ENCODE measurements around the gene TMEM50A. TPM values are rescaled to one million over a fixed set of nuclear protein-coding genes. Genes with fewer than 3 reads are reported as not detected.
"Not testable (repeated sequence)": the region's sequence is repeated elsewhere in the genome, so short reads cannot be mapped to it uniquely, and the experiment has no call there.

TMEM50A gene
- 117 and 160 TPM in 2 replicates for total RNA-seq
- 148 TPM for polyA plus RNA-seq (2012)

GRCh38 chr1:25338188-25338981 is at the start of gene TMEM50A:
Gene TMEM50A (plus strand): TSS chr1:25338334. CDS start chr1:25340487, 2,153 bp downstream.
- DNase-seq (ENCODE audit: low read depth): peak; percentile 88

GRCh38 chr1:25288573-25289101 is 49.5 kb upstream of the TMEM50A start:
- not testable (repeated sequence) for DNase-seq (ENCODE audit: low read depth)

GRCh38 chr1:25290043-25290442 is 48.1 kb upstream of the TMEM50A start:
- DNase-seq (ENCODE audit: low read depth): not testable (repeated sequence)

GRCh38 chr1:25293426-25293825 is 44.7 kb upstream of the TMEM50A start:
- DNase-seq (ENCODE audit: low read depth): not testable (repeated sequence)

- not testable (repeated sequence) for DNase-seq (ENCODE audit: low read depth)
These were observed 43.0 kb upstream of the TMEM50A start for GRCh38 chr1:25294889-25295826.

- not testable (repeated sequence) for DNase-seq (ENCODE audit: low read depth)
These were observed 41.6 kb upstream of the TMEM50A start for GRCh38 chr1:25296501-25296900.

GRCh38 chr1:25300729-25301128 is 37.4 kb upstream of the TMEM50A start:
- not testable (repeated sequence) for DNase-seq (ENCODE audit: low read depth)

GRCh38 chr1:25302330-25302729 is 35.8 kb upstream of the TMEM50A start:
- DNase-seq (ENCODE audit: low read depth): not testable (repeated sequence)

GRCh38 chr1:25304936-25305335 is 33.2 kb upstream of the TMEM50A start:
- DNase-seq (ENCODE audit: low read depth): not testable (repeated sequence)

GRCh38 chr1:25308168-25308567 is 30.0 kb upstream of the TMEM50A start:
- not testable (repeated sequence) for DNase-seq (ENCODE audit: low read depth)

- DNase-seq (ENCODE audit: low read depth): not testable (repeated sequence)
These were observed 29.0 kb upstream of the TMEM50A start for GRCh38 chr1:25309085-25309484.

GRCh38 chr1:25309486-25309885 is 28.6 kb upstream of the TMEM50A start:
- not testable (repeated sequence) for DNase-seq (ENCODE audit: low read depth)

GRCh38 chr1:25312806-25313470 is 25.2 kb upstream of the TMEM50A start:
- not testable (repeated sequence) for DNase-seq (ENCODE audit: low read depth)

- not testable (repeated sequence) for DNase-seq (ENCODE audit: low read depth)
These were observed 17.7 kb upstream of the TMEM50A start for GRCh38 chr1:25320314-25320938.

GRCh38 chr1:25322127-25322526 is 16.0 kb upstream of the TMEM50A start:
- not testable (repeated sequence) for DNase-seq (ENCODE audit: low read depth)

- DNase-seq (ENCODE audit: low read depth): not testable (repeated sequence)
These were observed 13.7 kb upstream of the TMEM50A start for GRCh38 chr1:25324407-25324806.

- DNase-seq (ENCODE audit: low read depth): not testable (repeated sequence)
These were observed 10.0 kb upstream of the TMEM50A start for GRCh38 chr1:25327864-25328790.

GRCh38 chr1:25328791-25329185 is 9.3 kb upstream of the TMEM50A start:
- not testable (repeated sequence) for DNase-seq (ENCODE audit: low read depth)

GRCh38 chr1:25329336-25329735 is 8.8 kb upstream of the TMEM50A start:
- not testable (repeated sequence) for DNase-seq (ENCODE audit: low read depth)
